GM21447 (cell line): ENCODE measurements around the gene LIFR.

Source experiments
- ATAC-seq: cut with Tn5 transposase; IDR thresholded peaks from one replicate; pipeline ENCODE4 v1.9.1; 2021; ENCODE audit not compliant: unreplicated experiment

The LIFR gene

DNA sequence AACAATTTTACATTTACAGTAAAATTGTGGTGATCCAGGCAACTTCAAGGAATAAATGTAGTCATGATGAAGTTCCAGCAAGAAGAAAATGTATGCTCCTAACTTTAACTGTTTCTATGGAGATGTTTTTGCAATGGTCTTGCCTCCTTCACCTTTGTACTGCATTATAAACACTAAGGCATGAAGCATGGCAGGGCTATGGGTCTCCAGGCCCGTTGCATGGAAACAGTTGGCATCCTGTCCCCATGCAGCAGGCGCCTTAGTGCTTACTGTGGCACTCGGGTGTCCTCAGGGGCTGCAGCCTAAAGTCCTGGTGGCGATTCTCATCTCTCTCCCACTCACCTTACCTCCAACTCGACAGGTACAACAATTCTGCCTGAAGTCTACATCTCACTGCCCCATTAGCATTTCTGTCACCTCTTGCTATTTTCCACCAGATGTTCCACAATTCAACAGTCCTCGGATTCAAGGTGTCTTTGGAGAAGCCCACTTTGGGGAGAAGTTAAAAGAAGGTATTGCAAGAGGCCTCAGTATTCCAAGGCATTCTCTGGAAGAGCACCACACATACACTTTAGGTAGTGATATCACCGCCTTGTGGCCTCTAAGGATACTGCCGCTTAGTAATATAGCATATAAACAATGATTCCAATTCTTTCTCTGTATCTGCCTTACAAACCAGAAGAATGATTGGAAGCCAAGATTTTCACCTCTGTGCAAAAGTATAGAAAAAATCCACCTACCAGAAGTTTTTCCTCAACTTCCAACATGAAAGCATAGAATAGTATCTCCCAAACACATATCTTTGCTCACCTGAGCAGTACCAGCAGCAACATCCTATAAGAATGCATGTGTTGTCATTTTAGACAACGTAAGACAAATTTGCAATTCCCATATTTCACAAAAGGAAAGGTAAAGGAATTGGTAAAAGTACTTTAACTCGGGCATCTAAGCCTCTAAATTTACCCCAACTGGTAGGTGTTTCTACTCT, 5.1 kb downstream of the LIFR start:
- peak; percentile 69 for ATAC-seq

DNA sequence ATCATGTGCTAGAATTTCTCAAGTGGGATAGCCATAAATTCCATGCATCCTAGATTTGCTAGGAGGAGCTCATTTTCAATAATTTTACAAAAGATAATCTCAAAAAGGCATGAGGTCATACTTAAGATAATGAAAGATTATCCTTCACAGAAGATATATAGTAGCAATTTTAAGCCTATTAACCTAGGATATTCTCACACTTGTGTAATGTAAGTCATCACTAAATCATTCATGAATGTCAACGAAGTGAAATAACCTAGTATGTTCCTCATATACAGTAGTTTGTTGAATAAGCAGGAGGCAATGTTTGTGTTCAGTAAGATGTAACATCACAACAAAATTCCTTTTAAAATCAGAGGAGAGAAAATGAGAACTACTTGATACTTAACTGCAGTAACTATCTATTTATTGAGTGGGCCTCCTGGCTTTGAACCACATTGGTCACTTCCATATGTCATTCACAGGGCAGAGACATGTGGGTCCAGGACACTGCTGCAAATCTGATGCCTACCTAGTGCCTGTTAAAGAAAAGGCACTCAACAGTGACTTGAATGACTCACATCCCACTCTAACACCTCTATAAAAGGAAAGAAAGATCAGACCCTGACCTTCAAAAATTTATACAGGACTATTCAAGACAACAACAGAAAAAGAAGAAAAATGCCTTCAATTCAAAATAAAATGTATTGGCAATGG, 8.2 kb downstream of the LIFR start:
- ATAC-seq = no peak

DNA sequence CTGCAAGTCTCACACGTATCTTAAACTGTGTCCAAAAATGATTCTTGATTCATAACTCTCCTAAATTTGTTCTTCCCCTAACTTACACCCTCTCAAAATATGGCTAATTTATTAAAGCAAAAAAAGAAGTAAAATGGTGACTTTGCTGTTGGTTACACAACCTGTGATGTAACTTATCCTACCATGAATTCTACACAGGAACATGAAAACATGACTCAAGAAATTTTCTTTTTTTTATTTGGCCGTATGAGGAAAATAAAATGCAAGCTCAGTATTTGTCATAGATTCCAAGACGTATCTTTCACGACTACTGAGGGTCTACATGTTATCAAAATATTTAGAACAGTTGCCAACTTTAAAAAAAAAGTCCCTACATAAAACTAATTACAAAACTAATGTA, 9.2 kb downstream of the LIFR start:
- no peak for ATAC-seq

DNA sequence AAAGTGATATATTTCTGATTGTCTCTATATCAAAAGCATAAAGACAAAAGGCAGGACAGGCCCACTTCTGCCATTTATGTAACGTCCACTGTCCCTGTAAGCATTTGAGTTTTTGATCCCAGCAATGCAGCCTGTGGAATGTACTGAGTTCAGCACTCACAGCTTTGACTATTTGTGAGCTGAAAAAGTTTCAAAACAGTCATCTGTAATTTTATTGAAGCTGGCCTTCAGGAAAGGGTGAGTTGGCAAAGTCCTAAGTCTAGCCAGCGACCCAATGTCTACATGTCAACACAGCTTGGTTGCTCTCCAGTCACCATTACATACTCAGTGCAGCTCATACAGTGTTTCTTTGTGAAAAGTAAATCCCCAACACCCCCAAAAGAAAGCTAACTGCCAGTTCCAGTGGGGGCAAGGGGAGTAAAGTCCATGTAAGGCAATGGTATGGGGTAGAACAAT, 9.7 kb downstream of the LIFR start:
- ATAC-seq = no peak

DNA sequence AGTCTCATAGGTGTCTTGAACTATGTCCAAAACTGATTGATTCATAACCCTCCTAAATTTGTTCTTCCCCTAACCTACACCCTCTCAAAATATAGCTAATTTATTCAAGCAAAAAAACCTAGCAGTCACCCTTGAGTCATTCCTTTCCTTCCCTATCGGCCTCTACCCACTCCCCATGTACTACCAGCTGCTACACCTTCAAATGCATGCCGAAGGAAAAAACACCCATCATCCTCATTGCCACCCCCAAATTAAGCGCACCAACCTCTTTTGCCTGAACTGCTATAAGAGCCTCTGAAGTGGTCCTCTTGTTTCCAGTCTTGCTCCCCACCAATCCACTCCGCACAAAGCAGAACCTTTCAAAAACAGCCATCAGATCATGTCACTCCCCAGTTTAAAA, 12.6 kb downstream of the LIFR start:
- no peak for ATAC-seq

DNA sequence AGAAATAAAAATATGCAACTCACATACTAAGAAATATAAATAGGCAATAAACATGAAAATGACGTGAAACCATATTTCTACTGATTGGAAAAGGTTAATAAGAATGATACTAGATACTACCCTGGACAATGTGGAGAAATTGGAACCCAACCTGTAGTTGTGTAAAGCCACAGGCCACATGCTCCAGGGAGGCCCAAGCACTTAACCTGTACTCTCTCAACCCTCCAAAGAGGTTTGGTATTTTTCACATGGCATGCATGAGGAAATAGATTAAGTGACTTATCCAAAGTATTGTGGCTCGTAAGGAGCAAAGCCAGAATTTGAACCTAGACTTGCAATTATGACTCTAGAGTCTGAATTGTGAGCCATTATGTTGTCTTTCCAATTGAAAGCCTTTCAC, 13.4 kb downstream of the LIFR start:
- ATAC-seq = no peak

DNA sequence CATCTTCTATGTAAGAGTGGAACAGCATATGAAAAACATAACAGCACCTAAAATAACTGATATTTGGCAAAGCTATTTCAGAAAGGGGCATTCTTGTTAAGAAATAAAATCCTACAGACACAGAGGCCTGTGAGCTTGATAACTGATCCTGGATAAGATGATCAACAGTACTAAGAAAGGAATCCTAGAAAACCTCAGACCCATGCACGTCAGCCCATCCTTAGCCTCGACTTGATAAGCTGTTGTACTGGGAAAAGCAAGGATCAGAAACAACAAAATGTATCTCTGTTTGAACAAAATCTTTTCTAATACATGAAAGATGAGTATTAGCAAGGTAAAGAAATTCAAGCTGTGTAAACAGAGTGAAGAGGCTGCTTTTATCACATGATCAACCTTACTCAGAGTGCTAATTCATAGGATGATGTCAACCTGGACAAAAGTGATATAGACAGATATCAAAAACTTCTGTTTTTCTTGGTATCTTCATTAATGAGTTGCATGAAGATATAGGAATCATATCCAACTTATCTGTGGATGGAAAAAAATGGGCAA, 15.2 kb downstream of the LIFR start:
- ATAC-seq = no peak

DNA sequence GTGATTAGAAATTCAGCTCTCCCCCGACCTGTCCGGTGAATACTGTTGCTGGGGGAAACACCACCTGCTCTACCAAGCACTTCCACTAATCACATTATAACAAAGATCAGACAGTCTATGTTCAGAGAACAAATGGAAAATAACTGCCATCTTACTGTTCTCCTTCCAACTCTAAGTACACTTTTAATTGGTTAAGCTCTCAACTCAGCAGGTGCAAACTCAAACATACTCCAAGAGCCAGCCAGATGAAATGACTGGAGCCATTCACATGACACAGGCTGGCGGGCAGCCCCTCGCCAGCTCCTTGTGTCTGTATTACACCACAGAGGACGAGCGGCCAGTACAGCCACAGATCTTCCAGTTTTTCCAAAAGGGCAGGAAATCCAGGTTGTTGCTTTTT, 16.1 kb downstream of the LIFR start:
- no peak for ATAC-seq

DNA sequence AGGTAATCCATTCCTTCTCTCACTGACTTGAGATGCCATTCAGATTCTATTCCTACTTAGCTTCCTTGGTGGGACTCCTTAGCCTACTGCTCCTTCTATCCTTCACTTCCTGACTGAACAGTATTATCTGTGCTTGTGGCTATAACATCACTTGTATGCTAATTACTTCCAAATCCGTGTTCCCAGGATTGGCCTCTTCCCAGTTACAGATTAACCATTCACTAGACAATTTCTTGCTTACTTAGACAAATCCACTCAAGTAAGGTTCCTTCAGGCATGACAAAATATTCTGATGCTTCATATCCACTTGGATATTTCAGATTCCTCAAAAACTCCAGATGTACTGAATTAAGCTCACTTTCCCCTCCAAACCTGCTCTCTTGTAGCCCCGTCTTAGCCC, 18.3 kb downstream of the LIFR start:
- no peak for ATAC-seq

DNA sequence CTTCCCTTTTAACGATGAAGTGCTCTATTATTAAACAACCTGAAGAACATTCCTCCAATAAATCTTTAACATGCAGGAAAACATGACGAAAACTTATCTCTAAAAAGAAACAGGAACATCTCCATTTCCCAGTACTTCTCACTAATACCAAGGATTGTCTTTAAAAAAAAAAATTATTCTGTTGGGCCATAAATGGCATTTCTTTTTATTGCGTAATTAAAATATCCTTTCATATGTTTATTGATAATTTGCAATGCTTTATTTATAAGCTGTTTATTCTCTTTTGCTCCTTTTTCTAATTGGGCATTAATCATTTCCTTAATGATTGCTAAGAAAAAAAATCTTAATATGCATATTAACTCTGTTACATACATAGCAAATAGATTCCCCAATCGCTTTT, 18.9 kb downstream of the LIFR start:
- no peak for ATAC-seq

DNA sequence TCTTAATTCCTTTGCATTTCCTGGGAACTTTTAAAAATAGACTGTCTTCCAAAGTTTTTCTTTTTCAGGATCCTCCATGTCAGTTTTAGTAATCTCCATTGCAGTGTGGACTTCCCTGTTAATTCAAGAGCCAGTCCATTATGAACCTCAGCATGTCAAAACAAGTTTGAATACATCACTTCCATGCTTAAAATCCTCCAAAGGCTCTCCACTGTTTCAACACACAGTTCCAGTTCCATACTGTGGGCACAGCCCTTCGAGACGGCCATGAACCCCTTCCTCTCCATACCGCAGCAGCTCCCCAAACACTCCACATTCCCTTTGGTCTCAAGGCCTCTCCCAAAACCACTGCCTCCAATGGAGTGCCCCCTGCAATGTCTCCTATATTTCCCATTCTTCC, 19.5 kb downstream of the LIFR start:
- ATAC-seq = no peak

DNA sequence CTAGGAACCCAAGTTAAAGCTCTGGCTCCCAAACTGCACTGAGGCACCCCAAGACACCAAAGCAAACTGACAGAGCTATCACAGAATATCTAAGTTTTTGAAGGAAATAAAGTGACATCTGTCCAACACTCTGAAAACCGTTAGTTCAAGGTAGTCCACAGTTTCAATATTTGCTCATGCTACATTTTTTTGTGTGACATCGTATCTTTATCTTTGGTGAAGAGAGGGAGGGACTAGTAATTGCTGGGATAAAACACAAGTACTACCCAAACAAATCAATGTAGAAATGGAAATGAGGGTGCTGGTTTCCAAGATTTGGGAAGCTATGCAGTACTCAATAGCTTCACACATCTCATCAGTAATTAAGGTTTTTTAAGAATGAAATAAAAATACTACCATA, 20.6 kb downstream of the LIFR start:
- ATAC-seq = no peak

DNA sequence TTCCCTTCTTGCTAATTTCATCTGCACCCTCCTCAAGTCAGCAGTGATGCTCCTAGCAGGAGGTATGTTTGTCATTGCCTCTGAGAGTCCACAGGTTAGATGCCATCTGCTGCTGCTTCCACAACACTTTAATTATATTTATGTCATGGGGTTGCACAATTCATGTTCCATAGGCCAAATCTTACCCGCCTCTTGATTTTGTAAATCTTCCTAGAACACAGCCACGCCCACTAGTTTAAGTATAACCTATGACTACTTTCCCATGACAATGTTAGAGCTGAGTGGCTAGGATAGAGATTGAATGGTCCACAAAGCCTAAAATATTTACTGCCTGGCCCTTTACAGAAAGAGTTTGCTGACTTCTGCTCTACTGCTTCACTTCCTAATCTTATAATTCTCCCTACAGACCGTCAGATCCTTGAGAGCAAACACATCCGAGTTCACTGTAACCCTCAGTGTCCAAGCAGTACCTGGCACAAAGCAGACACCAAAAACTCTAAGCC, 21.1 kb downstream of the LIFR start:
- ATAC-seq = no peak

DNA sequence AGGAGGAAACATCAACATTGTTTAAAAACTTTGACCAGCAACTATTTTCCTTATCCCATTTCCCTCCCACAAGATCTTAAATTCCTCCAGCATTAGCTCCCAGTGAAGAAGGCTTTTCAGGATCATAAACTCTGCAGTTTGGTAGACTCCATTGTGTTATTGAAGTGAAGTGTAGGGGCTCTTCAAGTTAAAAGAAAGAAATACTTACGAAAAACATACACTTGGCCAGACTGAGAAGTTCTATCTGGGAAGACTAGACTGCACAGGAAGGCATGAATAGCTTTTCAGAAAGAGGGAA, 22.3 kb downstream of the LIFR start:
- no peak for ATAC-seq

DNA sequence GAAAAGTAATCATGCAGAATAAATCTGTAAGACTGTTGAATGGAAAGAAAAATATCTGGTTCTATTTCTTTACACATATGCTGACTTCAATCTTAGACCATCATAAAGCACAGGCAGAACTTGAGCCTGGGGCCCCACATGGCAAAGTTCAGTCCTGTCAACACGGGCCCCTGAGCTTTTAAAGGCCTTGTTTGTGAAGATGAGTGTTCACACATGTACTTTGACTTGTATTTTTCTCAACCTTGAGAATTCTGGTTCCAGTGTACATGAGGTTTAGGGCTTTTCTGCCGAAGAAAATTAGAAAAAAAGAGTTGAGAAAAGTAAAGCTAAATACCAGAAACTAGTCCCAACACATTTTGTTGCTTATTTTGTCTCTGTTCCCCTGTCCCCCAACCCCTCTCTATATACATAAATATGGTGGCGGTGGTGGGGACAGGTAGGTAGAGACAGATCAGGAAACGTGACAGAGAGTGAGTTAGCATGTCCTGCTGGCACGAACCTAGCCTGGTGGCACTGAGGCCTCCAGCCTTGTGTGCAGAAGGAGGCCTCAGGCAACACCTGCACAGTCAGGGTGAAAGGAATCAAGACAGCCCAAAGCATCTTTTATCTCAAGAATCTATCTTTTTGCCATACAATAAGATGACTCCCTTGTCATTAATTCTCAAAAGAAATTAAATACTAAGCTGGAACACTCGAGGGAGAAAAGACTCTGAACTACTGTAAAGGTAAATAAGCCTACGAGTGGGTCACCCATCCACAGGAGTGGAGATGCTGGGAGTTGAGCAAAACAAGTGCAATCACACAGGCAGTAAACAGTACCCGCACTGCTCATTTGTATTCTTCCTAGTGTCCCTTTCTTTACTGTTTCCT, 22.9 kb downstream of the LIFR start:
- ATAC-seq = no peak

DNA sequence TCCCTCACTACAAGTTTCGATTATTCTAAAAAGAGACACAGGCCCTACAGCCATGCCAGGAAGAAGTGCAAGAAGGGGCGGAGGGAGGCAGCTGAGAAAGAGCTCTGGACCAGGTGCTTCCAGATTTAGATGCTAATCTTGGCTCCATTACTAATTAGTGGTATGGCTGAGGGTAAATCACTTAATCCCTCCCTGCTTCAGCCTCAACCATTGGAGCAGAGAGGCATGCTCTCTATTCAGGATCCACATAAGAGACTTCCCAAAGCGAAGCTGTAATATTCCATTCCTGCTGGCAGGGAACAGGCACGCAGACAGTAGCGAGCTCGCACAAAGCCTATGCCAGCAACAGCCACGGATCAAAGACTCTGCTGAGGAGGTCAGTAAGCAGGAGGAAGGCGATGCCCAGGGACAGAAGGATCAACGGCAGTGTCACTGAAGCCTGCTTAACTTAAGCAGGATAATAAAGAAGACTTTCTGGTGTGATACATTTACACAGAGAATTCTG, 24.2 kb downstream of the LIFR start:
- no peak for ATAC-seq

DNA sequence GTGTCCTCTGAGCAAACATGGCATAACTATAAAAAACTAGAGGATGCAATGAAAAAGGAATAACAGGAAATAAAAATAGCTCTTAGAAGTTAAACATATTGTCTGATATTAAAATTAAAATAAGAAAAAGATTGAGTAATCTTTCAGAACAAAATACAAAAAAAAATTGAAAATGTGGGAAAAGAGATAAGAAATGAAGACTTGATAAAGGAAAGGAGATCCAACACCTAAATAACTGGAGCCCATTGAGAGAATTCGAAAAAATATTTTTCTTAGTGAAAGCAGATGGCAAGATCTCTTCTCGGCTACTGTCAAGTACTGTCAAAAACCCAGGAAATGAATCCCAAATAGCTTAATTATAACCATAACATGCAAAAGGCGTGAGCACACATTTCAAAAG, 24.9 kb downstream of the LIFR start:
- no peak for ATAC-seq

DNA sequence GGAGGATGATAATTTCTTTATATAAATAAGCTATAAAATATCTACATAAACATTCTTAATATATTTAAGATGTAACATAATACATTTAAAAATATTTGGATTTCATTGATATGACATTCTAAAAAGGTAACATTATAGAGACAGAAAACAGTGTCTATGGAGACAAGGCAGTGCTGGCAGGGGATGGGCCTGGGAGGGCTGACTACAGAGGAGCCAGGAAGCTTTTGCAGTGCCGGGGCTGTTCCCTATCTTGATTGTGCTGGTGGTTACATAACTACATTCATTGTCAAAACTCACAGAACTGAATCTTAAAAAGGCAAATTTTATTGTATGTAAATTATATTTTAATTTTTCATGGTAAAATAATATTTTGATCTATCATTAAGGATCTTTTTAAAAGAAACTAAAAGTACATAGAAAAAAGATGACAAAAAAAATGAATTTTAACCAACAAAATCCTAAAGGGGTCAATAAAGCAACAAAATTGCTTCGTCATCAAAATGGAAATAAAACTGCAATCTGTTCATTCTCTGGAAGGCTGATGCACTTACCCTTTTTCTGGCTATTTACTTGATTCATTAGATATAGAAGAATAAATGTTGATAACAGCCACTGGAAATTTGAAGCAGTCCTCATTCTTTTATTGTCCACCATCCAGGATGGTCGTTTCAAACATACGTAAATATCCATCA, 26.3 kb downstream of the LIFR start:
- no peak for ATAC-seq

DNA sequence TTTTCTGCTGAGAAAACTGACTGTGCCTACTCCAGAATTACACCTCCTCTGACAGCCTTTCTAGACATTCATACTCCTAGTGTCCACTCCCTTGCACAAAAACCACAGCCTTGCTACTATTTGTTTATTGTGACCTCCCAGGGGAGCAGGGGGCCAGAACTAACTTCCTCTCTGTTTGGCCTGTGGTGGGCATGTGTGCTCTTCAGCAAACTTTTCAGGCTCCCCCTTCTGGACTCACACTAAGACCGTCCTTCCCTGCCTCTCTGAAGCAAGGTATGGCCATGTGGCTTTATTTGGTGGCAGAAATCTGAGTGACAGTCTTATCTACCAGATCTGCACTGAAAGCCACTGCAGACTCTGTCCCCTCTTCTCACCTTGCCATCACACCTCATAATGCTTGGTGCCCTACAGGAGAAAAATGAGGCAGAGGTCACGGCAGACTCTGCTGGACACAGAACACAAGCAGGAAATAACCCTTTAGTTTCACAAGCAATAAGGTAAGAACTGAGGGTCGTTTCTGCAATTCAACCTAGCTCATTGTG, 28.2 kb downstream of the LIFR start:
- no peak for ATAC-seq

DNA sequence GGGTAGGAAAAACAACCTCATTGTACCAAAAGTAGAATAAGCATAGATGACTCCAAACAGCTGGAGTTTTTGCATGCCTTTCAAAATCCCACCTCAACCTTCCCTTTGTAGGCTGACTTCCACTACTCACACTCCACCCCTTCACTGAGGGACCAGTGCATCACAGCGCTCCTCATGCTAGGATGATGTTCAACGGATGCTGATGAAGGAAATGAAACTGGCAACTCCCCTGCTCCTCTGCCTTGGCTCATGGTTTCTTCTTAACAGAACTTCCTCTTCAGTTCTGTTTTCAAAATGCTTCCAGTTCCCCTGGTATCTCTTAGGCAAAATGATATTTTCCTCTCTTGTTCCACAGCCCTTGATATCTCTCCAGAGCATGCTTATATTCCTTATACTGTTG, 29.0 kb downstream of the LIFR start:
- no peak for ATAC-seq
